Body of pancreas (tissue), 4 donors: ENCODE data around the gene SERPINB11.

Experiments
- POLR2A ChIP-seq, 3 donors: fragments of 450-650 bp; IDR thresholded peaks; one replicate each; pipeline ENCODE4 v1.6.1; 2016; ENCODE audit warnings: antibody characterized with exemption in 3 of 3, mild to moderate bottlenecking in 2 of 3
- TF ChIP-seq, protein P1 (sequence below), 7 experiments: fragments of 450-650 bp in 4 of 7; fragments of 200-600 bp in 3 of 7; sonication (generic) in 3 of 7; IDR thresholded peaks; one replicate each; pipeline ENCODE4 v1.5.1; 2016 to 2019; ENCODE audit warnings: antibody characterized with exemption in 7 of 7

DNA sequence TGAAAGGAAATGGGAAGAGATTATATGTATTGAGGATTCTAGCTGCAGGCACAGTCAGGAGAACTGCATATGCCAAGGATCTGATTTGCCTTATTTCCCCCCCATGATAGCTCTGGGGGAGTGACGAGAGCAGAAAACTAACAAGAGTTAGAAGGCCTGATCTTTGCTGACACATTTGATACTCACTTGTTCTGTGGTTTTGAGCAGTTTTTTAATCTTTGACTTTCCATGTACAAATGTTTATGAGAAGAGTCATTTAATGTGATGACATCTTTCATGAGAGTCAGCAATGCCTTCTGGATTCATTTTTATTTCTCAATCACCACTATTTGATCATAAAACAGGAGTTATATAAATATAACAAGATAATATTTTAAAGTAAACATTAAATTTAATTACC, 59.8 kb downstream of the SERPINB11 start:
- TF ChIP-seq POLR2A (IDR thresholded peaks at IDR 0.05) = no peak
- TF ChIP-seq, protein P1, sequence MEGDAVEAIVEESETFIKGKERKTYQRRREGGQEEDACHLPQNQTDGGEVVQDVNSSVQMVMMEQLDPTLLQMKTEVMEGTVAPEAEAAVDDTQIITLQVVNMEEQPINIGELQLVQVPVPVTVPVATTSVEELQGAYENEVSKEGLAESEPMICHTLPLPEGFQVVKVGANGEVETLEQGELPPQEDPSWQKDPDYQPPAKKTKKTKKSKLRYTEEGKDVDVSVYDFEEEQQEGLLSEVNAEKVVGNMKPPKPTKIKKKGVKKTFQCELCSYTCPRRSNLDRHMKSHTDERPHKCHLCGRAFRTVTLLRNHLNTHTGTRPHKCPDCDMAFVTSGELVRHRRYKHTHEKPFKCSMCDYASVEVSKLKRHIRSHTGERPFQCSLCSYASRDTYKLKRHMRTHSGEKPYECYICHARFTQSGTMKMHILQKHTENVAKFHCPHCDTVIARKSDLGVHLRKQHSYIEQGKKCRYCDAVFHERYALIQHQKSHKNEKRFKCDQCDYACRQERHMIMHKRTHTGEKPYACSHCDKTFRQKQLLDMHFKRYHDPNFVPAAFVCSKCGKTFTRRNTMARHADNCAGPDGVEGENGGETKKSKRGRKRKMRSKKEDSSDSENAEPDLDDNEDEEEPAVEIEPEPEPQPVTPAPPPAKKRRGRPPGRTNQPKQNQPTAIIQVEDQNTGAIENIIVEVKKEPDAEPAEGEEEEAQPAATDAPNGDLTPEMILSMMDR (IDR thresholded peaks at IDR 0.05) = no peak
